HEK293 (cell line): ENCODE measurements around the gene PSPH.

Experiments
- ATF2 ChIP-seq: fragments of 450-650 bp; formaldehyde crosslinking; IDR thresholded peaks from 2 replicates; pipeline ENCODE4 v1.5.1; 2016; ENCODE audit warnings: missing biosample characterization, missing genetic modification characterization, low read depth
- FEZF1 ChIP-seq: fragments of 450-650 bp; formaldehyde crosslinking; IDR thresholded peaks from 2 replicates; pipeline ENCODE4 v1.5.1; 2016; ENCODE audit warnings: missing biosample characterization, missing genetic modification characterization
- GLIS1 ChIP-seq: fragments of 450-650 bp; formaldehyde crosslinking; IDR thresholded peaks from 2 replicates; pipeline ENCODE4 v1.5.1; 2016; ENCODE audit warnings: missing biosample characterization, missing genetic modification characterization
- HIC1 ChIP-seq: fragments of 450-650 bp; formaldehyde crosslinking; IDR thresholded peaks from 2 replicates; pipeline ENCODE4 v1.5.1; 2016; ENCODE audit warnings: missing biosample characterization, missing genetic modification characterization
- KLF17 ChIP-seq: fragments of 450-650 bp; formaldehyde crosslinking; IDR thresholded peaks from 2 replicates; pipeline ENCODE4 v1.5.1; 2016; ENCODE audit warnings: missing biosample characterization, missing genetic modification characterization
- OSR2 ChIP-seq: fragments of 450-650 bp; formaldehyde crosslinking; IDR thresholded peaks from 2 replicates; pipeline ENCODE4 v1.5.1; 2016; ENCODE audit warnings: missing biosample characterization, missing genetic modification characterization
- ZBTB21 ChIP-seq: fragments of 450-650 bp; formaldehyde crosslinking; IDR thresholded peaks from 2 replicates; pipeline ENCODE4 v1.5.1; 2017; ENCODE audit warnings: missing biosample characterization, missing genetic modification characterization
- ZFP69B ChIP-seq: fragments of 450-650 bp; formaldehyde crosslinking; IDR thresholded peaks from 2 replicates; pipeline ENCODE4 v1.5.1; 2016; ENCODE audit warnings: missing biosample characterization, missing genetic modification characterization
- ZIC2 ChIP-seq: fragments of 450-650 bp; formaldehyde crosslinking; IDR thresholded peaks from 2 replicates; pipeline ENCODE4 v1.5.1; 2016; ENCODE audit warnings: missing biosample characterization, missing genetic modification characterization
- ZNF155 ChIP-seq: fragments of 450-650 bp; formaldehyde crosslinking; IDR thresholded peaks from 2 replicates; pipeline ENCODE4 v1.5.1; 2016; ENCODE audit warnings: missing biosample characterization, missing genetic modification characterization
- ZNF175 ChIP-seq: fragments of 450-650 bp; formaldehyde crosslinking; IDR thresholded peaks from 2 replicates; pipeline ENCODE4 v1.5.1; 2016; ENCODE audit warnings: missing biosample characterization, missing genetic modification characterization
- ZNF23 ChIP-seq: fragments of 450-650 bp; formaldehyde crosslinking; IDR thresholded peaks from 2 replicates; pipeline ENCODE4 v1.5.1; 2016; ENCODE audit warnings: missing biosample characterization, missing genetic modification characterization, borderline replicate concordance
- ZNF302 ChIP-seq: fragments of 450-650 bp; formaldehyde crosslinking; IDR thresholded peaks from 2 replicates; pipeline ENCODE4 v1.5.1; 2016; ENCODE audit warnings: missing biosample characterization, missing genetic modification characterization, low read depth
- ZNF335 ChIP-seq: fragments of 450-650 bp; formaldehyde crosslinking; conservative IDR thresholded peaks from 2 replicates; pipeline ENCODE4 v1.5.1; 2016; ENCODE audit warnings: missing biosample characterization, missing genetic modification characterization
- ZNF366 ChIP-seq: fragments of 450-650 bp; formaldehyde crosslinking; conservative IDR thresholded peaks from 2 replicates; pipeline ENCODE4 v1.5.1; 2016; ENCODE audit warnings: missing biosample characterization, missing genetic modification characterization
- ZNF518A ChIP-seq: fragments of 450-650 bp; formaldehyde crosslinking; conservative IDR thresholded peaks from 2 replicates; pipeline ENCODE4 v1.5.1; 2016; ENCODE audit warnings: low read depth, missing biosample characterization, missing genetic modification characterization
- ZNF530 ChIP-seq: fragments of 450-650 bp; formaldehyde crosslinking; IDR thresholded peaks from 2 replicates; pipeline ENCODE4 v1.5.1; 2016; ENCODE audit warnings: low read depth, missing biosample characterization, missing genetic modification characterization
- ZNF548 ChIP-seq: fragments of 450-650 bp; formaldehyde crosslinking; IDR thresholded peaks from 2 replicates; pipeline ENCODE4 v1.5.1; 2016; ENCODE audit warnings: missing biosample characterization, missing genetic modification characterization
- ZNF629 ChIP-seq: fragments of 450-650 bp; formaldehyde crosslinking; IDR thresholded peaks from 2 replicates; pipeline ENCODE4 v1.5.1; 2017; ENCODE audit warnings: missing biosample characterization, missing genetic modification characterization
- ZNF747 ChIP-seq: fragments of 450-650 bp; formaldehyde crosslinking; IDR thresholded peaks from 2 replicates; pipeline ENCODE4 v1.5.1; 2016; ENCODE audit warnings: missing biosample characterization, missing genetic modification characterization
- ZNF792 ChIP-seq: fragments of 450-650 bp; formaldehyde crosslinking; IDR thresholded peaks from 2 replicates; pipeline ENCODE4 v1.5.1; 2016; ENCODE audit warnings: missing biosample characterization, missing genetic modification characterization
- ZNF837 ChIP-seq: fragments of 450-650 bp; formaldehyde crosslinking; IDR thresholded peaks from 2 replicates; pipeline ENCODE4 v1.5.1; 2016; ENCODE audit warnings: missing biosample characterization, missing genetic modification characterization
- ZSCAN4 ChIP-seq: fragments of 450-650 bp; formaldehyde crosslinking; IDR thresholded peaks from 2 replicates; pipeline ENCODE4 v1.5.1; 2017; ENCODE audit warnings: missing biosample characterization, missing genetic modification characterization
- TF ChIP-seq, protein P1 (sequence below): fragments of 450-650 bp; formaldehyde crosslinking; IDR thresholded peaks from 2 replicates; pipeline ENCODE4 v1.5.1; 2016; ENCODE audit warnings: missing biosample characterization, missing genetic modification characterization
- TF ChIP-seq, protein P2 (sequence below): fragments of 450-650 bp; formaldehyde crosslinking; IDR thresholded peaks from 2 replicates; pipeline ENCODE4 v1.5.1; 2016; ENCODE audit warnings: missing biosample characterization, missing genetic modification characterization

The PSPH gene

DNA sequence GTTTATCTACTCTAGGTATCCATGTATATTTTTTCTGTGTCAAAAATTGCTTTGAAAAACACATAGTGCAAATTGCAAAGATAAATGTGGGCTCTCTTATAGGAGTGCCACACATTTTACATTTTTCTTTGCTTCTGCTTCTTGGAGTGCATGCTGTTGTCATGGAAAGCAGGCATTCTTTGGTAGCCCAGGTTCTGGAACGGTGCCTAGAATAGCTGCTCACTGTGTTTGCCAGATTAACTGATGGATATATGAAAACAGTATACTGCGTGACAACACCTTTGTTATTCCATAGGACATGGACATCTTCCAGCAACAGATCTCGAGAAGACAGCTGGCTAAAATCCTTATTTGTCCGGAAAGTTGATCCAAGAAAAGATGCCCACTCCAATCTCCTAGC lies 73.4 kb downstream of the PSPH start (continued):
- TF ChIP-seq, protein P1, sequence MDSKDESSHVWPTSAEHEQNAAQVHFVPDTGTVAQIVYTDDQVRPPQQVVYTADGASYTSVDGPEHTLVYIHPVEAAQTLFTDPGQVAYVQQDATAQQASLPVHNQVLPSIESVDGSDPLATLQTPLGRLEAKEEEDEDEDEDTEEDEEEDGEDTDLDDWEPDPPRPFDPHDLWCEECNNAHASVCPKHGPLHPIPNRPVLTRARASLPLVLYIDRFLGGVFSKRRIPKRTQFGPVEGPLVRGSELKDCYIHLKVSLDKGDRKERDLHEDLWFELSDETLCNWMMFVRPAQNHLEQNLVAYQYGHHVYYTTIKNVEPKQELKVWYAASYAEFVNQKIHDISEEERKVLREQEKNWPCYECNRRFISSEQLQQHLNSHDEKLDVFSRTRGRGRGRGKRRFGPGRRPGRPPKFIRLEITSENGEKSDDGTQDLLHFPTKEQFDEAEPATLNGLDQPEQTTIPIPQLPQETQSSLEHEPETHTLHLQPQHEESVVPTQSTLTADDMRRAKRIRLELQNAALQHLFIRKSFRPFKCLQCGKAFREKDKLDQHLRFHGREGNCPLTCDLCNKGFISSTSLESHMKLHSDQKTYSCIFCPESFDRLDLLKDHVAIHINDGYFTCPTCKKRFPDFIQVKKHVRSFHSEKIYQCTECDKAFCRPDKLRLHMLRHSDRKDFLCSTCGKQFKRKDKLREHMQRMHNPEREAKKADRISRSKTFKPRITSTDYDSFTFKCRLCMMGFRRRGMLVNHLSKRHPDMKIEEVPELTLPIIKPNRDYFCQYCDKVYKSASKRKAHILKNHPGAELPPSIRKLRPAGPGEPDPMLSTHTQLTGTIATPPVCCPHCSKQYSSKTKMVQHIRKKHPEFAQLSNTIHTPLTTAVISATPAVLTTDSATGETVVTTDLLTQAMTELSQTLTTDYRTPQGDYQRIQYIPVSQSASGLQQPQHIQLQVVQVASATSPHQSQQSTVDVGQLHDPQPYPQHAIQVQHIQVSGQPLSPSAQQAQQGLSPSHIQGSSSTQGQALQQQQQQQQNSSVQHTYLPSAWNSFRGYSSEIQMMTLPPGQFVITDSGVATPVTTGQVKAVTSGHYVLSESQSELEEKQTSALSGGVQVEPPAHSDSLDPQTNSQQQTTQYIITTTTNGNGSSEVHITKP (tag by site-specific recombination) = no peak
- TF ChIP-seq HIC1 (tag by site-specific recombination) (no peak), ZNF366 (tag by site-specific recombination) (peak; percentile 32; the same call in 1 of the 2 replicates), KLF17 (no peak), ZNF747 (tag by site-specific recombination) (no peak), ZNF548 (tag by site-specific recombination) (no peak), ZNF335 (tag by site-specific recombination) (peak; percentile 86), ZIC2 (tag by site-specific recombination) (no peak), ZFP69B (tag by site-specific recombination) (no peak), ZNF837 (tag by site-specific recombination) (no peak), OSR2 (peak; percentile 93), ZNF792 (tag by site-specific recombination) (no peak), ZNF302 (no peak), FEZF1 (peak; percentile 69), ZBTB21 (tag by site-specific recombination) (no peak), ZNF530 (tag by site-specific recombination) (no peak), ATF2 (no peak), GLIS1 (no peak), ZNF518A (tag by site-specific recombination) (no peak), ZNF629 (tag by site-specific recombination) (0 out of 2 replicates have a peak, but pooled peaks have one; percentile 13), ZNF155 (no peak), ZNF23 (tag by site-specific recombination) (no peak), ZSCAN4 (tag by site-specific recombination) (no peak), ZNF175 (no peak)
- TF ChIP-seq, protein P2, sequence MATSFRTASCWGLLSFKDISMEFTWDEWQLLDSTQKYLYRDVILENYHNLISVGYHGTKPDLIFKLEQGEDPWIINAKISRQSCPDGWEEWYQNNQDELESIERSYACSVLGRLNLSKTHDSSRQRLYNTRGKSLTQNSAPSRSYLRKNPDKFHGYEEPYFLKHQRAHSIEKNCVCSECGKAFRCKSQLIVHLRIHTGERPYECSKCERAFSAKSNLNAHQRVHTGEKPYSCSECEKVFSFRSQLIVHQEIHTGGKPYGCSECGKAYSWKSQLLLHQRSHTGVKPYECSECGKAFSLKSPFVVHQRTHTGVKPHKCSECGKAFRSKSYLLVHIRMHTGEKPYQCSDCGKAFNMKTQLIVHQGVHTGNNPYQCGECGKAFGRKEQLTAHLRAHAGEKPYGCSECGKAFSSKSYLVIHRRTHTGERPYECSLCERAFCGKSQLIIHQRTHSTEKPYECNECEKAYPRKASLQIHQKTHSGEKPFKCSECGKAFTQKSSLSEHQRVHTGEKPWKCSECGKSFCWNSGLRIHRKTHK (tag by site-specific recombination) = no peak
